ENCODE data around the gene TRMT10A. TPM values are rescaled to one million over a fixed set of nuclear protein-coding genes. Genes with fewer than 3 reads are reported as not detected.

TRMT10A gene
- total RNA-seq (10 to 100 TPM in 1 of 5 donors, 1 to 10 TPM in 3, not detected in 1; 1.3 to 60.7 (median 5.4) TPM), polyA plus RNA-seq (1 to 10 TPM; 3.9 to 5.2 (median 4.2) TPM)
- long read RNA-seq, donor 1: 0 reads
- long read RNA-seq, donor 2, partial matches to known transcripts: 0 of 1 reads
- long read RNA-seq, donor 2, other reads (novel, unspliced or antisense): 0 of 1 reads
- long read RNA-seq, donor 3, partial matches to known transcripts: 0 of 1 reads
- long read RNA-seq, donor 3, other reads (novel, unspliced or antisense): 0 of 1 reads
- long read RNA-seq, donor 4: 0 reads
- long read RNA-seq, donor 5, partial matches to known transcripts: 0 of 1 reads
- long read RNA-seq, donor 5, other reads (novel, unspliced or antisense): 0 of 1 reads
- long read RNA-seq, donor 6, partial matches to known transcripts: 0 of 2 reads
- long read RNA-seq, donor 6, other reads (novel, unspliced or antisense): 0 of 2 reads
- long read RNA-seq, donor 7, partial matches to known transcripts: 0 of 2 reads
- long read RNA-seq, donor 7, other reads (novel, unspliced or antisense): 0 of 2 reads
- long read RNA-seq, donor 8: 0 reads
- long read RNA-seq, donor 9: 0 reads
- long read RNA-seq, donor 10: 0 reads

GRCh38 chr4:99563310-99564186 is at the start of gene TRMT10A:
TSS of gene TRMT10A (minus strand) at chr4:99564039. CDS start at chr4:99559338, 4,701 bp downstream.
- H3K36me3 ChIP-seq: no peaks in the 10 kb centered on the region
- H3K4me1 ChIP-seq: peaks cover 3 to 12% (median 5%) of the 10 kb centered on the region in 4 donors
- WGBS, 5 donors: 0 to 1% (median 1%) methylated on average over 38 to 48 of the region's 48 CpGs
- intact Hi-C loops (cut with DNase I; ENCODE audit: low total_unique reads): loop anchor here (10.0 kb wide), 1 partner anchor 381 kb away; the partner anchor contains the start of gene DNAJB14
- H3K9me3 ChIP-seq: no peaks in the 10 kb centered on the region
- TF ChIP-seq CTCF (IDR thresholded peaks at IDR 0.05) (peak in 1 of 7 experiments; percentile 13), EP300 (IDR thresholded peaks at IDR 0.05) (no peak), POLR2AphosphoS5 (IDR thresholded peaks at IDR 0.05) (peak; percentile 75 to 90 (median 86)), POLR2A (IDR thresholded peaks at IDR 0.05) (no peak)
- DNase-seq: peak; percentile 96 to 99
- H3K4me3 ChIP-seq: peak within 1 kb of the TSS; percentile 47 to 70 (median 56)
- H3K27ac ChIP-seq: peak within 1 kb of the TSS; percentile 94 to 98 (median 96)
- H3K27me3 ChIP-seq: peaks cover 0 to under 1% (median 0%) of the 10 kb centered on the region in 3 donors

- Histone ChIP-seq H3K4me1 (peaks cover 0 to 5% (median 0%) of the 10 kb centered on the region in 4 donors), H3K4me3 (no peak overlapping the region), H3K9me3 (no peaks in the 10 kb centered on the region), H3K27ac (no peak overlapping the region), H3K27me3 (no peaks in the 10 kb centered on the region), H3K36me3 (no peaks in the 10 kb centered on the region)
- TF ChIP-seq POLR2A (IDR thresholded peaks at IDR 0.05) (no peak), EP300 (IDR thresholded peaks at IDR 0.05) (no peak), POLR2AphosphoS5 (IDR thresholded peaks at IDR 0.05) (no peak), CTCF (IDR thresholded peaks at IDR 0.05) (no peak)
- no peak for DNase-seq
- WGBS, 5 donors: 47 to 63% (median 52%) methylated on average over 5 of the region's 5 CpGs
- intact Hi-C loops (cut with DNase I; ENCODE audit: low total_unique reads): no loop called here
These were observed 48.9 kb upstream of the TRMT10A start for GRCh38 chr4:99612704-99613103.

- DNase-seq: no peak
- no peaks in the 10 kb centered on the region for H3K36me3 ChIP-seq
- H3K9me3 ChIP-seq: no peaks in the 10 kb centered on the region
- TF ChIP-seq POLR2A (IDR thresholded peaks at IDR 0.05): no peak
- TF ChIP-seq CTCF (IDR thresholded peaks at IDR 0.05): no peak
- no peak for TF ChIP-seq POLR2AphosphoS5 (IDR thresholded peaks at IDR 0.05)
- no peak for TF ChIP-seq EP300 (IDR thresholded peaks at IDR 0.05)
- intact Hi-C loops (cut with DNase I; ENCODE audit: low total_unique reads): no loop called here
- no peak overlapping the region for H3K4me3 ChIP-seq
- H3K27ac ChIP-seq: no peak overlapping the region
- WGBS, 5 donors: 69 to 89% (median 81%) methylated on average over 3 of the region's 3 CpGs
- peaks cover 0 to 5% (median 0%) of the 10 kb centered on the region in 4 donors for H3K4me1 ChIP-seq
- H3K27me3 ChIP-seq: no peaks in the 10 kb centered on the region
These were observed 48.4 kb upstream of the TRMT10A start for GRCh38 chr4:99612281-99612680.

Measured in stomach (tissue), 19 donors.